GM10266 (cell line): Measurements from ENCODE around the gene WDR38.

Experiments used
- DNase-seq: peaks from one replicate; pipeline ENCODE4 v3.0.0; 2012; ENCODE audit errors: extremely low spot score
- TF ChIP-seq, protein P1 (sequence below): IDR thresholded peaks from 2 replicates; pipeline ENCODE4 v1.5.1; 2012; ENCODE audit warnings: mild to moderate bottlenecking, low read depth; ENCODE audit not compliant: control insufficient read depth, insufficient read depth; ENCODE audit errors: missing control alignments

Gene WDR38

DNA sequence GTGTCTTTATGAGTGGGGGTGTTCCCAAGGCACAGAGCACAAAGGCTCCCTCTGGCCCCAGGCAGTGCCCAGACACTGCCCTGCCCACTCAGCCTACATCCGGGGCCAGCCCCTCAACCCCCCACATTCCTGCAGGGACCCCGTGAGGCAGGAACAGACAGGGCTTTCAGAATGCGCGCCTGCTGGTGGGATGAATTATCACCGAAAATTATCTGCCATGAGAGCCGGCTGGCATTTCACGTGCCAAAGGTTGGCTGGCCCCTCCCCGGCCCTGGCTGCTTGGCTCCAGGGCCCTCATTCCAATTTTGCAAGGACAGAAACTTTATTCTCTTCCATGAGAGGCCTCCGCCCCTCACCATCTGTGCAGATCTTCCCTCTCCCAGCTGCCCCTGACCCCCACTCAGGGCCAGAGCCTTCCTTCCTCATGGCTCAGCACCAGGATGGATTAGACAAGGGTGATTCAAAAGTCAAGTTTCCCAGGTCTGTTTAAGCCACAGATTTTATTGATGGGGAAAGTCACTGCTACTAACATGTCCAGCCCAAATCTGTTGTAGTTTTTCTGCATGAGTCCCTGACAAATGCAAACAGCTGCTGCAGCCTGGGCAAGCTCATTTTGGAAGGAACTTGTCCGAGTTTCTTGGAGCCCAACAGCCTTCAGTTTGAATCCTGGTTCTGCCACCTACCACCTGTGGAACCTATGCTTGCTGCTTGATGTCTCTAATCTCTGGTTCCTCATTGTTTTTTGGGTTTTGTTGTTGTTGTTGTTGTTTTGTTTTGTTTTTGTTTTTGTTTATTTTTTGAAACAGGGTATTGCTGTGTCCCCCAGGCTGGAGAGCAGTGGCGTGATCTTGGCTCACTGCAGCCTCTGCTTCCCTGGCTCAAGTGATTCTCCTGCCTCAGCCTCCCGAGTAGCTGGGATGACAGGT, 32.3 kb upstream of the WDR38 start:
- no peak for DNase-seq
- TF ChIP-seq, protein P1, sequence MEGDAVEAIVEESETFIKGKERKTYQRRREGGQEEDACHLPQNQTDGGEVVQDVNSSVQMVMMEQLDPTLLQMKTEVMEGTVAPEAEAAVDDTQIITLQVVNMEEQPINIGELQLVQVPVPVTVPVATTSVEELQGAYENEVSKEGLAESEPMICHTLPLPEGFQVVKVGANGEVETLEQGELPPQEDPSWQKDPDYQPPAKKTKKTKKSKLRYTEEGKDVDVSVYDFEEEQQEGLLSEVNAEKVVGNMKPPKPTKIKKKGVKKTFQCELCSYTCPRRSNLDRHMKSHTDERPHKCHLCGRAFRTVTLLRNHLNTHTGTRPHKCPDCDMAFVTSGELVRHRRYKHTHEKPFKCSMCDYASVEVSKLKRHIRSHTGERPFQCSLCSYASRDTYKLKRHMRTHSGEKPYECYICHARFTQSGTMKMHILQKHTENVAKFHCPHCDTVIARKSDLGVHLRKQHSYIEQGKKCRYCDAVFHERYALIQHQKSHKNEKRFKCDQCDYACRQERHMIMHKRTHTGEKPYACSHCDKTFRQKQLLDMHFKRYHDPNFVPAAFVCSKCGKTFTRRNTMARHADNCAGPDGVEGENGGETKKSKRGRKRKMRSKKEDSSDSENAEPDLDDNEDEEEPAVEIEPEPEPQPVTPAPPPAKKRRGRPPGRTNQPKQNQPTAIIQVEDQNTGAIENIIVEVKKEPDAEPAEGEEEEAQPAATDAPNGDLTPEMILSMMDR: no peak

DNA sequence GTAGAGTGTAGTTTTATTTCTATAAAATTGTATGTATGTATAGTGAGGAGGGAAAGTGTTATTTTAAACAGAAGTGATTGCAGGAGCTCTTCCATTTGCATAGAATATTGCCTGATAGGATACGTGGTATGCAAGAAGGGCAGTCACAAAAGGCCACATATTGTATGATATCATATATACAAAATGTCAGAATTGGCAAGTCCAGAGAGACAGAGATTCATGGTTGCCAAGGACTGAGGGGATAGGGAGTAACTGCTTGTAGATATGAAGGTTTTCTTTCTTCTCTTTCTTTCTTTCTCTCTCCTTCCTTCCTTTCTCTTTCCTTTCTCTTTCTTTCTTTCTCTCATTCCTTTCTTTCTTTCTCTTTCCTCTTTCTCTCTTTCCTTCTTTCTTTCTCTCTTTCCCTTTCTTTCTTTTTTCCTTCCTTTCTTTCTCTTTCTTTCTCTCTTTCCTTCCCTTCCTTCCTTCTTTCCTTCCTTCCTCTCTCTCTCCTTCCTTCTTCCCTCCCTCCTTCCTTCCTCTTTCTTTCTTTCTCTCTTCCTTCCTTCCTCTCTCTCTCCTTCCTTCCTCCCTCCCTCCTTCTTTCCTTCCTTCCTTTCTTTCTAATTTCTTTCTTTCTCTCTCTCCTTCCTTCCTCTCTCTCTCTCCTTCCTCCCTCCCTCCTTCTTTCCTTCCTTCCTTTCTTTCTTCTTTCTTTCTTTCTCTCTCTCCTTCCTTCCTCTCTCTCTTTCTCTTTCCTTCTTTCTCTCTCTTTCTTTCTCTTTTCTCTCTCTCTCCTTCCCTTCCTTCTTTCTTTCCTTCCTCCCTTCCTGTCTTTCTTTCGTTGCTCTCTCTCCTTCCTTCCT, 24.5 kb upstream of the WDR38 start:
- TF ChIP-seq, protein P1: no peak
- no peak for DNase-seq

DNA sequence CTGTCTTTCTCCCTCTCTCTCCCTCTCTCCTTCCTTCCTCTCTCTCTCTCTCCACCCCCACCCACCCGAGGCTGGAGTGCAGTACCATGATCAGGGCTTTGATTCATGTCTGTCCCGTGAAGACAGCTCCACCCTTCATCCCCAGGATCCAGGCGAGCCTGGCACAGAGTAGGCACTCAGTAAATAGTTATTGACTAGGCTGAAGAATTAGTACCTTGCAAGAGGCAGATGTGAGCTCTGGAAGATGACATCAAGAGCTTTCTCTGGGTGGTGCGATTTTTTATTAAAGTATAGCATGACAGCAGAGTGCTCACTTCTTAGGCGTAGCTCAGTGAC, 24.0 kb upstream of the WDR38 start:
- TF ChIP-seq, protein P1: no peak
- no peak for DNase-seq

DNA sequence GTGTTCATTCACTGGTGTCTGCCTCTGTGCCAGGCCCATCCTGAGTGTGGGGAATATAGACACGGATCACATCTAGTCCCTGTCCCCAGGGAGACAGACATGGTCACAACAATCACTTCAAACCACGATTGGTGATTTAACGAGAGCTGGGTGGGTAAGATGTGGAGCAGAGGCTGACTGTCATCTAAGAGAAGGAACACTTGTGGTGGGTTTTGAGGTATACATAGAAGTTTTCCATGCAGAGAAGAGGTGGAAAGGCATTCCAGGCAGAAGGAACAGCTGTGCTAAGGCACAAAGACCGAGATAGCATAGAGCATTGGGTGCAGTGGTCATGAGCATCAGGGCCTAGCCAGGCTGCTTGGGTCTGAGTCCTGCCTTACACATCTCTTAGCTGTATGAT, 22.7 kb upstream of the WDR38 start:
- TF ChIP-seq, protein P1: no peak
- no peak for DNase-seq

DNA sequence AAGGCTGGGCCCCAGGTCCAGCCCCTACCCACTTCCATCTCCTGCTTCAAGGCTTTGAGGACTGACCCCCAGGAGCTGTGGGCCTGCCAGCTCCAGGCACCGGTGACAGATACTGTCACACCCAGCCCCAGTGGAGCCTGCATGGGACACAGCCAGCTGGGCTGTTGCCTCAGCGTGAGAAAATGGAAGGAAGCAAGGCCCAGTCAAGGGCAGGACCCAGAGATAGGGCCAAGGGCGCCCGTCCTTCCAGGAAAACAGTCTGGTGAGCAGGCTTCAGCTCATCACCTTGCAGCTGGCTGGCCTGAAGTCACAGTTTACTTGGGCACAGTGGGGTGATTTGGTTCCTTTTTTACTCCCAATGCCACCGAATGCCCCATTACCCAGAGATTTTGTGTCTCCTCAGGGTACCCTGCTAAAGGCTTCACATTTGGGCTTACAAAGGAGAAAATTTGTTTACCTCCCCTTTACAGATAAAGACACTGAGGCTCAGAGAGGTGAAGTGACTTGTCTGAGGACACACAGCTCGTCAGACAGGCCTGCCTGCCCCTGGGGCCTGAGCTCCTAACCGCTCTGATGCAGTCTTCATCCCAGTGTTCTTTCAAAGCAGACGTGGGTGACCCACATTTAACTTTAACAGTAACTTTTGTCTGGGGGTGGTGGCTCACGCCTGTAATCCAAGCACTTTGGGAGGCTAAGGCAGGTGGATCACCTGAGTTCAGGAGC, 21.5 kb upstream of the WDR38 start:
- TF ChIP-seq, protein P1: no peak
- DNase-seq: no peak

DNA sequence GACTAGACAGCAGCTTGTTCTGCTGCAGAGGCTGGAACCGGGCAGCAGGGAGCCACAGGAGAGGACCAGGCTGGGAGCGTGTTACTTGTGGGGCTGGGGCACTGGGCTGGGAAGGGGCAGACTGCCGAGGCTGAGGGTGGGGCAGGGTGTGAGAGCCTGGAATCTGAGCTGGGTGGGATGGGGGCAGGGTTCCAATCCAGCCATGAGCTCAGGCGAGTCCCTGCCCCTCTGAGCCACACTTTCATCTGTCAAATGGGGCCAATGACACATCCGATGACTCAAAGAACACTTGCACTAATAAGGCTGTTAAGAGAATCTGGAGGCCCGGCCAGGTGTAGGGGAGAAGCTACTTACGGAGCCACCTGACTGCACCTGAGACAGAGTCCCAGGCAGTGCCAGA, 18.7 kb upstream of the WDR38 start:
- DNase-seq: no peak

More for the DNA sequence above, 18.7 kb upstream of the WDR38 start:
- TF ChIP-seq, protein P1: no peak
